ENCODE data around the gene STAP2. TPM values are rescaled to one million over a fixed set of nuclear protein-coding genes. Genes with fewer than 3 reads are reported as not detected.

STAP2 gene
- polyA plus RNA-seq, 1 donor (not counting 4 experiments of a cell fraction or from before 2014, with no cell fraction given) = 60.0 TPM

- Histone ChIP-seq H3K79me2 (ENCODE audit: control insufficient read depth, insufficient read depth, low read length) (no peaks in the 10 kb centered on the region), H3K27ac (ENCODE audit: control insufficient read depth, insufficient read depth, low read length) (no peak overlapping the region), H3K36me3 (ENCODE audit: control insufficient read depth in 2 of 2, extremely low read depth in 1 of 2, insufficient read depth in 2 of 2, low read length in 2 of 2) (peaks cover 6 to 7% of the 10 kb centered on the region in 2 experiments), H2AFZ (ENCODE audit: control insufficient read depth, low read length) (no peak overlapping the region), H3K4me1 (ENCODE audit: control insufficient read depth, extremely low read depth, insufficient read depth, low read length) (no peaks in the 10 kb centered on the region), H4K20me1 (ENCODE audit: control insufficient read depth, extremely low read depth, insufficient read depth, low read length) (no peaks in the 10 kb centered on the region), H3K4me3 (ENCODE audit: control insufficient read depth in 2 of 3, extremely low read depth in 1 of 3, insufficient read depth in 2 of 3, low read depth in 1 of 3, low read length in 3 of 3) (no peak overlapping the region), H3K9me3 (ENCODE audit: control insufficient read depth, low read depth, low read length) (no peaks in the 10 kb centered on the region), H3K4me2 (ENCODE audit: control insufficient read depth, extremely low read depth, insufficient read depth, low read depth, low read length) (no peak overlapping the region), H3K27me3 (ENCODE audit: control insufficient read depth, extremely low read depth, insufficient read depth, low read length) (no peaks in the 10 kb centered on the region), H3K9ac (ENCODE audit: control insufficient read depth, extremely low read depth, insufficient read depth, low read length) (no peak overlapping the region), H3K9me1 (ENCODE audit: control insufficient read depth, extremely low read depth, insufficient read depth, low read length) (no peaks in the 10 kb centered on the region)
- no peak for FAIRE-seq
- dilution Hi-C loops (cut with MboI; ENCODE audit: extremely low pct_ligation_motif_present, low sequenced_read_pairs) = no loop called here
- no peak for DNase-seq (ENCODE audit: low read depth, low spot score)
- TF ChIP-seq, protein P1, sequence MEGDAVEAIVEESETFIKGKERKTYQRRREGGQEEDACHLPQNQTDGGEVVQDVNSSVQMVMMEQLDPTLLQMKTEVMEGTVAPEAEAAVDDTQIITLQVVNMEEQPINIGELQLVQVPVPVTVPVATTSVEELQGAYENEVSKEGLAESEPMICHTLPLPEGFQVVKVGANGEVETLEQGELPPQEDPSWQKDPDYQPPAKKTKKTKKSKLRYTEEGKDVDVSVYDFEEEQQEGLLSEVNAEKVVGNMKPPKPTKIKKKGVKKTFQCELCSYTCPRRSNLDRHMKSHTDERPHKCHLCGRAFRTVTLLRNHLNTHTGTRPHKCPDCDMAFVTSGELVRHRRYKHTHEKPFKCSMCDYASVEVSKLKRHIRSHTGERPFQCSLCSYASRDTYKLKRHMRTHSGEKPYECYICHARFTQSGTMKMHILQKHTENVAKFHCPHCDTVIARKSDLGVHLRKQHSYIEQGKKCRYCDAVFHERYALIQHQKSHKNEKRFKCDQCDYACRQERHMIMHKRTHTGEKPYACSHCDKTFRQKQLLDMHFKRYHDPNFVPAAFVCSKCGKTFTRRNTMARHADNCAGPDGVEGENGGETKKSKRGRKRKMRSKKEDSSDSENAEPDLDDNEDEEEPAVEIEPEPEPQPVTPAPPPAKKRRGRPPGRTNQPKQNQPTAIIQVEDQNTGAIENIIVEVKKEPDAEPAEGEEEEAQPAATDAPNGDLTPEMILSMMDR (optimal IDR thresholded peaks at IDR 0.05 in 1 of 3, IDR thresholded peaks at IDR 0.05 in 1 of 3, conservative IDR thresholded peaks at IDR 0.05 in 1 of 3; ENCODE audit: extremely low read depth in 1 of 3, insufficient read depth in 2 of 3, low read length in 3 of 3) = no peak
- TF ChIP-seq EZH2 (IDR thresholded peaks at IDR 0.05; ENCODE audit: low read length) = no peak
Measured at GRCh38 chr19:4354897-4355296, 16.3 kb upstream of the STAP2 start.

GRCh38 chr19:4354282-4354681, 15.7 kb upstream of the STAP2 start:
- Histone ChIP-seq H3K9ac (ENCODE audit: control insufficient read depth, extremely low read depth, insufficient read depth, low read length) (no peak overlapping the region), H3K36me3 (ENCODE audit: control insufficient read depth in 2 of 2, extremely low read depth in 1 of 2, insufficient read depth in 2 of 2, low read length in 2 of 2) (peaks cover under 1 to 4% of the 10 kb centered on the region in 2 experiments), H2AFZ (ENCODE audit: control insufficient read depth, low read length) (no peak overlapping the region), H3K4me3 (ENCODE audit: control insufficient read depth in 2 of 3, extremely low read depth in 1 of 3, insufficient read depth in 2 of 3, low read depth in 1 of 3, low read length in 3 of 3) (no peak overlapping the region), H4K20me1 (ENCODE audit: control insufficient read depth, extremely low read depth, insufficient read depth, low read length) (no peaks in the 10 kb centered on the region), H3K27ac (ENCODE audit: control insufficient read depth, insufficient read depth, low read length) (no peak overlapping the region), H3K4me2 (ENCODE audit: control insufficient read depth, extremely low read depth, insufficient read depth, low read depth, low read length) (no peak overlapping the region), H3K9me3 (ENCODE audit: control insufficient read depth, low read depth, low read length) (no peaks in the 10 kb centered on the region), H3K79me2 (ENCODE audit: control insufficient read depth, insufficient read depth, low read length) (no peaks in the 10 kb centered on the region), H3K4me1 (ENCODE audit: control insufficient read depth, extremely low read depth, insufficient read depth, low read length) (no peaks in the 10 kb centered on the region), H3K9me1 (ENCODE audit: control insufficient read depth, extremely low read depth, insufficient read depth, low read length) (no peaks in the 10 kb centered on the region), H3K27me3 (ENCODE audit: control insufficient read depth, extremely low read depth, insufficient read depth, low read length) (no peaks in the 10 kb centered on the region)
- FAIRE-seq = no peak
- dilution Hi-C loops (cut with MboI; ENCODE audit: extremely low pct_ligation_motif_present, low sequenced_read_pairs) = no loop called here
- TF ChIP-seq, protein P1 (optimal IDR thresholded peaks at IDR 0.05 in 1 of 3, IDR thresholded peaks at IDR 0.05 in 1 of 3, conservative IDR thresholded peaks at IDR 0.05 in 1 of 3; ENCODE audit: extremely low read depth in 1 of 3, insufficient read depth in 2 of 3, low read length in 3 of 3) = no peak
- no peak for TF ChIP-seq EZH2 (IDR thresholded peaks at IDR 0.05; ENCODE audit: low read length)
- no peak for DNase-seq (ENCODE audit: low read depth, low spot score)
